GM18907 (cell line): ENCODE data around the gene DRC7.

ENCODE experiments used
- ATAC-seq: cut with Tn5 transposase; IDR thresholded peaks from one replicate; pipeline ENCODE4 v1.9.1; 2021; ENCODE audit warnings: mild to moderate bottlenecking, moderate library complexity; ENCODE audit not compliant: unreplicated experiment

DRC7 gene

GRCh38 chr16:57694725-57695679 lies at the start of gene DRC7:
Gene DRC7, plus strand, starts transcription at chr16:57694806. Its CDS starts 3,144 bp downstream, at chr16:57697950.
- peak; percentile 45 for ATAC-seq

- ATAC-seq: no peak
These were observed 49.4 kb upstream of the DRC7 start for GRCh38 chr16:57645169-57645568.

DNA sequence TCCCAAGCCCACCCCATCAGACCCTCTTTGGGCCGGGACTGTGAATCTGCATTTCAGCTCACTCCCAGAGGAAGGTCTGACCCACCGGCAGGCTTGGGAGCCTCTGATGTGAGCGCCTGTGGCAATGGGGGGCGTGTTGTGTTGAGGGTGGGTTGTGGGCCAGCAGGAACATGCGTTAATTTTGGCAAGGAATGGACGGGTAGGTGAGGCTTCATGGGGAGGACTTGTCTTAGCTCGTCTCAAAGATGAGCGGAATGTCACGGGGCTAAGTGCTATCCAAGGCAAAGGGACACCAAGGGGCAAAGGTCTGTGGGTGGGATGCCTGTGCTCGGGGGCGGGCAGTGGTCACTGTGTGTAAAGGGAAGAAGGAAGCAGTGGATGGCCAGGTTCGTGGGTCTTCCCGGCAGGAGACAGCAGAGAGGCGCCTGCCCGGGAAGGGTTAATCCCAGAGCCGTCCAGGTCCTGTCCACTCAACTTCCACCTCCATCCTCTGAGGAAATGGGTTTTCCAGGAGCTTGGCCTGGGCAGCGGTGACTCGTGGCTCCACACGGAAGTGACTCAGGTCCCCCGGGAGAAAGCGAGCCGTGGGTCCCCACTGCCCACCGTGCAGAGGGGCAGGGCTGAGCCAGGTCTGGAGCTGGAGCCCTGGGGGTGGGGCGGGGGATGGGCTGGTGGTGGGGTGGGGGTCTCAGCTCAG lies 48.8 kb upstream of the DRC7 start:
- ATAC-seq: no peak

- no peak for ATAC-seq
These were observed 48.1 kb upstream of the DRC7 start for GRCh38 chr16:57646388-57647039.

- ATAC-seq: no peak
These were observed 47.3 kb upstream of the DRC7 start for GRCh38 chr16:57647136-57647875.

DNA sequence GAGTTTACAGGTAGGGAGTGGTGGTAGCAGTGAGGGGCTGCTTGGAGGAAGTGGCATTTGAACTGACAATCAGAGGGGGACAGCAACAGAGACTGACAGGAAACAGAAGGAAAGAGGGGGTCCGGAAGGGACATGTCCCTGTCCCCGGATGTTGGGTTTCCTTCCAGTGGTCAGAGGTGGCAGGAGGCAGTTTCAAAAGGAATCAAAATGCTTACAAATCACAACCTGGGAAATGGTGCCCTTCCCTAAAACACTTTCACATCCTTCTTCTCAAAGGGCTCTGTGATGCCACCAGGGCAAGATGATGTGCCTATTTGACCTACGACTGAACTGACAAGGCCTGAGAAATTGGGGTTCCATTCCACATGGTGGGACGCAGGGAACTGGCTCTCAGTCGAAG lies 46.5 kb upstream of the DRC7 start:
- ATAC-seq: no peak

- ATAC-seq: peak; percentile 61
These were observed 45.8 kb upstream of the DRC7 start for GRCh38 chr16:57648581-57649442.

DNA sequence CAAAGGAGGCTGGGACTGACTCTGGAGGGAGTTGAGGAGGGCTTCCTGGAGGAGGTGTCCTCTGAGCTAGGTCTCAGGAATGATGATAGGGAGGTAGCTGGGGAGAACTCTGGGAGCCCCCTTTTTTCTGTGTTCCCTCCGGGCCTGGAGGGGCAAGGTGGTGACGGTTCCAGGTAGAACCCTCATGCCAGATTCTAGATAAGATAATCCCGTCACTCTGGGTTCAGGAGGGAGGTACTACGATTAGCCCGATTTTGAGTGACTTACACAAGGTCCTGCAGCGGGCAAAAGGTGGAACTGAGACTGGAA lies 45.2 kb upstream of the DRC7 start:
- ATAC-seq: no peak

GRCh38 chr16:57649846-57650245 lies 44.8 kb upstream of the DRC7 start:
- ATAC-seq: no peak

GRCh38 chr16:57651344-57652333 lies 43.0 kb upstream of the DRC7 start:
- ATAC-seq: no peak

DNA sequence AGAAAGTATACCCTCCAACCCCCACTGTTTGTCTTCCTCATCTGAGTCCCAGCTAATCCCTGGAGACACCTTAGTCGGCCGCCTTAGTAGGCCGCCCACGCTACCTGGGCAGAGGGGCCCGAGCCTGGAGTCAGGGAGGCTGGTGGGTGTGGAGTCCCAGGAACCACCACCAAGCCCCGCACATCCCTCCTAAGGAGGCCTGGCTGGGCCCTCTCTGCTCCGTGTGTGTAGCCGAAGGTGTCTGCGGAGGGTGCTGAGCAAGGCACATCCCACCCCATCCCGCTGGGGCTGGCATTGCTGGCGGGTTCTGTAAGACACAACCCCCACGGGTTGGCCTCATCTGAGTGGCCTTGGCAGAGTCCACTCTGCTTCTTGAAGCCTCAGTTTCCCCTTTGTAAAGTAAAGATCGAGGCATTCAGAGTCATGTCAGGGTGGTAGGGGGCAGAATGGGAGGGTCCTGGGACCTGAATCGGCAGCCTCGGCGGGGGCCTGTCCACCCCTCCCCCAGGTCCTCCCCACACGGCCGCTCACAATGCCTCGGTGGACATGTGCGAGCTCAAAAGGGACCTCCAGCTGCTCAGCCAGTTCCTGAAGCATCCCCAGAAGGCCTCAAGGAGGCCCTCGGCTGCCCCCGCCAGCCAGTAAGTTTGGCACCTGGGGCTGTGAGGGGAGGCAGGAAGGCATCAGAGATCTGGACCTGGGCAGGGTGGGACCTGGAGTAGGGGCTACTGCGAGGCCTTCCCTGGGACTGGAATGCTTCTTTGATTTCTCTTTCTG lies 41.7 kb upstream of the DRC7 start:
- ATAC-seq: no peak

GRCh38 chr16:57653936-57654335 lies 40.7 kb upstream of the DRC7 start:
- ATAC-seq: no peak

DNA sequence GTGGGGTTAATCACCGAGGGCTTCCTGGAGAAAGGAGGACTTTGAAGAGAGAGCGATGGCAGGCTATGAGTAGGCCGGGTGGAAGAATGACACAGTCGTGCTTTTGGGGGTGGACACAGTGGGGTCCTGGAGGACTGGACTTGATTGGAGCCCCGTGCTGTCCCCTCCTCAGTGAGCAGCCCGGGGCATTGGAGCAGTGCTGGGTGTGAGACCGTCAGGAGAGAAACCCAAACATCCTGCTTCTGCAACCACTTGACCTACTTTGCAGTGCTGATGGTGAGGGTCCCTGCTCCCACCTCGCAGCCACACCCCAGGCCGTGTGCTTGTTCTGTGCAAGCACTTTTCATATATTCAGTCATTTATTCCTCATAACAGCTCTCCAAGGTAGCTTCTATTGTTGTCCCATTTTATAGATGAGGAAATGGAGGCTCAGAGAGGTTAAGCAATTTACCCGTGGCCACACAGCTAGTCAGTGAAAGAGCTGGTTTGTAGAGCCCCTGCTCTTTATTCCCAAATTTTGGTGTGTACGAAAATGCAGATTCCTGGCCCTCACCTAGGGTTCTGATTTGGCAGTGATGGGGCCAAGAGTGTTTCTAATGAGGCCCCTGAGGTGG lies 38.2 kb upstream of the DRC7 start:
- no peak for ATAC-seq

DNA sequence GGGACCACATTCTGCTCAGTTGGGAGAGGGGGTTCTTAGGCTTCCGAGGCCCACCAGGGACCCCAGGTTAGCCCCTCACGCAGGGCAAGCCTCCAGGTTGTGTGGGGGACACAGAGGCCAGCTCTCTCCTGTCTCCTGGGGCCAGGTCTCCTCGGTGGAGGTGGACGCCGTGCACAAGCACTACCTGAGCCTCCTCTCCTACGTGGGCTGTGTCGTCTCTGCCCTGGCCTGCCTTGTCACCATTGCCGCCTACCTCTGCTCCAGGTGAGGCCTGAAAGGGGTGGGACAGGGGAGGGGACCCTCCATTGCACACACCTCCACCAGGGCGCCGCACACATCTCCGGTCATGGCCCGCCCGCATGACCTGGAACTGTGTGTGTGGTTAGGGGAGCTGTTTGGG lies 37.4 kb upstream of the DRC7 start:
- no peak for ATAC-seq

- no peak for ATAC-seq
These were observed 36.3 kb upstream of the DRC7 start for GRCh38 chr16:57658130-57658877.

DNA sequence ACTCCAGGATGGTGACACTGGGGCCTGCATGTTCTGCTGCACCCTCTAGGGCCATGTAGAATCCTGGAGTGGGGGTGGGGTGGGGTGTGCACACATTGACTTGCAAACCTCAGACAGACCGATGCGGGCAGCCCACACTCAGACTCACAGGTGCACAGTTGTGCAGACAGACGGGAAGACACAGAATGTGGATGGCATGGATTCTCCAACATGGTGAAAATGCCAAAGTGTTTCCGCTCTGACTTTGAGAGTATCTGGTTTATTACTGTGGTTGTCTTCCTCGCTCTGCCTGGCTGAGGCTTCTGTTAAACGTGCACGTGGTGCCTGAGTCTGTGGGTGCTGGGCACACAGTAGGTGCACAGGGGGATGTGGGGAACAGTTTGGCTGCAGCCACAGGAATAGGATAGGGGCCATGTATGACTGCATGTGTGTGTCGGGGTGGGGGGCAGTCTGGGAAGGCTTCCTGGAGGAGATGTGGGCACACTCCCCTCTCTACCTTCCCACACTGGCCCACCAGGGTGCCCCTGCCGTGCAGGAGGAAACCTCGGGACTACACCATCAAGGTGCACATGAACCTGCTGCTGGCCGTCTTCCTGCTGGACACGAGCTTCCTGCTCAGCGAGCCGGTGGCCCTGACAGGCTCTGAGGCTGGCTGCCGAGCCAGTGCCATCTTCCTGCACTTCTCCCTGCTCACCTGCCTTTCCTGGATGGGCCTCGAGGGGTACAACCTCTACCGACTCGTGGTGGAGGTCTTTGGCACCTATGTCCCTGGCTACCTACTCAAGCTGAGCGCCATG lies 35.5 kb upstream of the DRC7 start:
- no peak for ATAC-seq
